Uterus (tissue), 2 donors: ENCODE measurements around the gene ASIC1.

Experiments used
- POLR2A ChIP-seq, 2 donors: fragments of 450-650 bp; IDR thresholded peaks; one replicate each; pipeline ENCODE4 v1.6.1; 2016; ENCODE audit warnings: antibody characterized with exemption in 2 of 2, mild to moderate bottlenecking in 1 of 2, moderate library complexity in 1 of 2
- TF ChIP-seq, protein P1 (sequence below), 4 experiments: fragments of 200-600 bp in 2 of 4; fragments of 450-650 bp in 2 of 4; sonication (generic) in 2 of 4; IDR thresholded peaks; one replicate each; pipeline ENCODE4 v1.5.1; 2016 to 2019; ENCODE audit warnings: antibody characterized with exemption in 4 of 4, mild to moderate bottlenecking in 2 of 4, moderate library complexity in 1 of 4

DNA sequence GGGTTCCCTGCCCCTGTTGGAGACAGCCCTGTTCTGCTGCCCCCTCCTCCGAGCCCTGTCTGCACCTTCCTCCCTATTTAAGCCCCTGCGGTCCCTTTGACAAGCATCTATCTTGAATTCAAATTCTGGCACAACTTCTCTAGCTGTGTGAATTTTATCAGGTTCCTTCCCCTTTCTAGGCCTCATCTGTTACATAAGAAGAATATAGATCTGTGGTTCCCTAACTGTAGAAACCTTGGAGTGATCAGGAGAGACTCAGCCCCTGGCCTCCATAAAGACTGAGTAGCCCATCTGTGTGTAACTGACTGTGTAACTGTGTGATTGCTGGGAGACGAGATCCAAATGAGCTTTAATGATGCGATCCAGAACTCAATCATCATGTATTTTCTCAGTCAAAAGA lies 19.1 kb upstream of the ASIC1 start:
- TF ChIP-seq POLR2A (IDR thresholded peaks at IDR 0.05) = no peak
- TF ChIP-seq, protein P1, sequence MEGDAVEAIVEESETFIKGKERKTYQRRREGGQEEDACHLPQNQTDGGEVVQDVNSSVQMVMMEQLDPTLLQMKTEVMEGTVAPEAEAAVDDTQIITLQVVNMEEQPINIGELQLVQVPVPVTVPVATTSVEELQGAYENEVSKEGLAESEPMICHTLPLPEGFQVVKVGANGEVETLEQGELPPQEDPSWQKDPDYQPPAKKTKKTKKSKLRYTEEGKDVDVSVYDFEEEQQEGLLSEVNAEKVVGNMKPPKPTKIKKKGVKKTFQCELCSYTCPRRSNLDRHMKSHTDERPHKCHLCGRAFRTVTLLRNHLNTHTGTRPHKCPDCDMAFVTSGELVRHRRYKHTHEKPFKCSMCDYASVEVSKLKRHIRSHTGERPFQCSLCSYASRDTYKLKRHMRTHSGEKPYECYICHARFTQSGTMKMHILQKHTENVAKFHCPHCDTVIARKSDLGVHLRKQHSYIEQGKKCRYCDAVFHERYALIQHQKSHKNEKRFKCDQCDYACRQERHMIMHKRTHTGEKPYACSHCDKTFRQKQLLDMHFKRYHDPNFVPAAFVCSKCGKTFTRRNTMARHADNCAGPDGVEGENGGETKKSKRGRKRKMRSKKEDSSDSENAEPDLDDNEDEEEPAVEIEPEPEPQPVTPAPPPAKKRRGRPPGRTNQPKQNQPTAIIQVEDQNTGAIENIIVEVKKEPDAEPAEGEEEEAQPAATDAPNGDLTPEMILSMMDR (IDR thresholded peaks at IDR 0.05) = no peak
